ENCODE data around the gene SPR.

Gene SPR

DNA sequence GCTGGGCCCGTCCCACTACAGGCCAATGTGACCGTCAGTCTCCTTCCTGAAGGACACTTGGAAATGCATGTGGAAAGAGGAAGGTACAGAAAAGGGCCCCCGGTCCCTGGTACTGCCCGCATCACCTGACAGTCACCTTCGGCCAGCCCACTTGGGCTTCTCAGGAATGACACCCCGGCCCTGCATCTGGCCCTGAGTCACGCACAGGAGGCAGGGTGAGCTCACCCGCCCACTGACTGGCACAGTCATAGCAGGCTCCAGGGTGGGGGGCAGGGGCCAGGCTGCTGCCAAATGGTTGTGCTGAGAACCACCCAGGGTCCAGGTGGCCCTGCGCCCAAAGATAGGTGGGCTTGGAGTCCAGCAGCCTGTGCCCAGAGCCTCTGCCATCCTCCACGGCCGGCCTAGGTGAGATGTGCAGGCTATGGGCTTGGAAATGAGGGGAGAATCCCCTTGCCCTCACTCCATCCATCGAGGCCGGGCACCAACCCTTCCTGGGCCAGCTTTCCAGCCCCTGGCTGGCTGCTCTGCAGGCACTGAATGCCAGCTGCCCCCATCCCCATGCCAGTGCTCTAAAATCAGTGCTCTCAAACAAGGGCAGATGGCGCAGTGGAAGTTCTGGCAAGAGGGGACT is 44.2 kb downstream of the SPR start:
- ChIA-PET CTCF (interaction anchor here (0.7 to 1.0 kb wide), 2 partner anchors 9 to 161 kb away, joined by 3 read pairs; no protein-coding TSS in a partner anchor), POLR2A (no interaction called here)
- TF ChIP-seq, protein P1, sequence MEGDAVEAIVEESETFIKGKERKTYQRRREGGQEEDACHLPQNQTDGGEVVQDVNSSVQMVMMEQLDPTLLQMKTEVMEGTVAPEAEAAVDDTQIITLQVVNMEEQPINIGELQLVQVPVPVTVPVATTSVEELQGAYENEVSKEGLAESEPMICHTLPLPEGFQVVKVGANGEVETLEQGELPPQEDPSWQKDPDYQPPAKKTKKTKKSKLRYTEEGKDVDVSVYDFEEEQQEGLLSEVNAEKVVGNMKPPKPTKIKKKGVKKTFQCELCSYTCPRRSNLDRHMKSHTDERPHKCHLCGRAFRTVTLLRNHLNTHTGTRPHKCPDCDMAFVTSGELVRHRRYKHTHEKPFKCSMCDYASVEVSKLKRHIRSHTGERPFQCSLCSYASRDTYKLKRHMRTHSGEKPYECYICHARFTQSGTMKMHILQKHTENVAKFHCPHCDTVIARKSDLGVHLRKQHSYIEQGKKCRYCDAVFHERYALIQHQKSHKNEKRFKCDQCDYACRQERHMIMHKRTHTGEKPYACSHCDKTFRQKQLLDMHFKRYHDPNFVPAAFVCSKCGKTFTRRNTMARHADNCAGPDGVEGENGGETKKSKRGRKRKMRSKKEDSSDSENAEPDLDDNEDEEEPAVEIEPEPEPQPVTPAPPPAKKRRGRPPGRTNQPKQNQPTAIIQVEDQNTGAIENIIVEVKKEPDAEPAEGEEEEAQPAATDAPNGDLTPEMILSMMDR (IDR thresholded peaks at IDR 0.05; ENCODE audit: insufficient read depth, low read length, missing control alignments): no peak
- no peak overlapping the region for H3K4me3 ChIP-seq (ENCODE audit: low read depth, low read length)
- no peak for DNase-seq (ENCODE audit: low read depth, low spot score)

DNA sequence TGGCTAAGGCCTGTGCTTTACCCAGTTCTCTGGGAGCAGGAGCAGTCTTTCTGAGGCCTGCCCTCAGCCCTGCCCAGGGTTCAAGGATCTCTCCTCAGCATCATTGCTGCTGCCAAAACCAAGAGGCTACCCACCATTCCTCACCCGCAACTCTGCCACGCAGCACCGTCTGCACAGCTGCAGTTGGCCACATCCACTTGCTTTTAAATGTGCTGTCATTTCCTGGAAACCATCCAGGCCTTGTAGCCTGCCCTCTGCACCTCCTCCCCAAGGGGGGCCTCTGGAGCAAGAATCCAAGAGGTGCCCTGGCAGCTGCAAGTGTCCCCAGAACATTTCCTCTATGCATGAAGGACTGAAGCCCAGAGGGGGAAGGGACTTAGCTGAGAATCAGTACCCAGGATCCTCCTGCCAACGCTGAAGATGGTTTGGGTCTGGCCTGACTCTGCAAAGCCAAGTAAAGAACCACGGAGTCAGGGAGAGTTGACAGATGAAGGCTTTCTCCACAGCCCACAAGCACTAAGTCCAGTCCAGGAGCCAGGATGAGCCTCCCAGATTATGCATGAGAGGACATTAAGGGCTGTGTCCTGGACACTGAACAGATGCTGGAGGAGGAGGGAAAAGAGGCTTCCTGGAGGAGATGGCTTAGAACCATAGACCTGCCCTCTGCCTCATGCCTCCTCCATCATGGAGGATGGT is 45.0 kb downstream of the SPR start:
- ChIA-PET CTCF (interaction anchor here (1.0 kb wide), 2 partner anchors 9 to 39 kb away, joined by 3 read pairs; no protein-coding TSS in a partner anchor), POLR2A (no interaction called here)
- H3K4me3 ChIP-seq (ENCODE audit: low read depth, low read length): no peak overlapping the region
- DNase-seq (ENCODE audit: low read depth, low spot score): no peak
- TF ChIP-seq, protein P1 (IDR thresholded peaks at IDR 0.05; ENCODE audit: insufficient read depth, low read length, missing control alignments): no peak

DNA sequence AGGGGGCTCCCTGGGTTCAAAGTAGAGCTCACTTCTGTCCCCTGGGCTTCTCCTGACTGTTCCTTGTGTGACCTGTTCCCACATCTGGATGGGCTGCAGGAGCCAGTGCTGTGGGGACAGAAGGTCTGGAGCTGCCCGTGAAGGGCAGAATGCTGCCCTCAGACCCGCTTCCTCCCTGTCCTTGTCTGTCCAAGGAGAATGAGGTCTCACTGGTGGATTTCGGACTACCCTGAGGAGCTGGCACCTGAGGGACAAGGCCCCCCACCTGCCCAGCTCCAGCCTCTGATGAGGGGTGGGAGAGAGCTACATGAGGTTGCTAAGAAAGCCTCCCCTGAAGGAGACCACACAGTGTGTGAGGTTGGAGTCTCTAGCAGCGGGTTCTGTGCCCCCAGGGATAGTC is 45.6 kb downstream of the SPR start:
- CTCF ChIA-PET: interaction anchor here (1.0 to 3.0 kb wide), 4 partner anchors 8 to 245 kb away, joined by 3 to 15 read pairs (median 4); no protein-coding TSS in a partner anchor
- no peak for DNase-seq (ENCODE audit: low read depth, low spot score)
- no peak overlapping the region for H3K4me3 ChIP-seq (ENCODE audit: low read depth, low read length)
- TF ChIP-seq, protein P1 (IDR thresholded peaks at IDR 0.05; ENCODE audit: insufficient read depth, low read length, missing control alignments): no peak
- POLR2A ChIA-PET: no interaction called here

DNA sequence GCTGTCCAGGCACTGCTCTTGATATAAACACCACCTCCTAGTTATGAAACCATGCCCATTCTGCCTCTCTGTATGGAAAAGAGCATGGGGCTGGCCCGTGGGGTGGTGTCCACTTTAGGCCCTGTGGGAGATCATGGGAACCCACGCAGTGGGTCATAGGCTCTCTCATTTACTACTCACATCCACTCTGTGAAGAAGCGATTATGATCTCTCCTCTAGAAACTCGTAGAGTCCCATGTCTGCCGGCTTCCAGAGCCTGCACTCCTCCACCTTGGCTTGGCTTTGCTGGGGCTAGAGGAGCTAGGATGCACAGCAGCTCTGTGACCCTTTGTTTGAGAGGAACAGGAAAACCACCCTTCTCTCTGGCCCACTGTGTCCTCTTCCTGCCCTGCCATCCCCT is 46.0 kb downstream of the SPR start:
- TF ChIP-seq, protein P1 (IDR thresholded peaks at IDR 0.05; ENCODE audit: insufficient read depth, low read length, missing control alignments): no peak
- no peak for DNase-seq (ENCODE audit: low read depth, low spot score)
- H3K4me3 ChIP-seq (ENCODE audit: low read depth, low read length): no peak overlapping the region
- CTCF ChIA-PET: interaction anchor here (1.0 to 3.0 kb wide), 6 partner anchors 8 to 244 kb away, joined by 3 to 18 read pairs (median 4); no protein-coding TSS in a partner anchor
- POLR2A ChIA-PET: no interaction called here

DNA sequence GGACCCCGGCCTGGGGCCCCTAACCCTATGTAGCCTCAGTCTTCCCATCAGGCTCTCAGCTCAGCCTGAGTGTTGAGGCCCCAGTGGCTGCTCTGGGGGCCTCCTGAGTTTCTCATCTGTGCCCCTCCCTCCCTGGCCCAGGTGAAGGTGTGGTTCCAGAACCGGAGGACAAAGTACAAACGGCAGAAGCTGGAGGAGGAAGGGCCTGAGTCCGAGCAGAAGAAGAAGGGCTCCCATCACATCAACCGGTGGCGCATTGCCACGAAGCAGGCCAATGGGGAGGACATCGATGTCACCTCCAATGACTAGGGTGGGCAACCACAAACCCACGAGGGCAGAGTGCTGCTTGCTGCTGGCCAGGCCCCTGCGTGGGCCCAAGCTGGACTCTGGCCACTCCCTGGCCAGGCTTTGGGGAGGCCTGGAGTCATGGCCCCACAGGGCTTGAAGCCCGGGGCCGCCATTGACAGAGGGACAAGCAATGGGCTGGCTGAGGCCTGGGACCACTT is 46.5 kb downstream of the SPR start:
- POLR2A ChIA-PET: no interaction called here
- DNase-seq (ENCODE audit: low read depth, low spot score): no peak
- TF ChIP-seq, protein P1 (IDR thresholded peaks at IDR 0.05; ENCODE audit: insufficient read depth, low read length, missing control alignments): no peak
- CTCF ChIA-PET: interaction anchor here (1.0 to 3.0 kb wide), 6 partner anchors 9 to 244 kb away, joined by 3 to 18 read pairs (median 4); no protein-coding TSS in a partner anchor
- no peak overlapping the region for H3K4me3 ChIP-seq (ENCODE audit: low read depth, low read length)

Measured in AG04449 (cell line).